T-cell (primary cell): ENCODE data around the gene NDUFS4. TPM values are rescaled to one million over a fixed set of nuclear protein-coding genes. Genes with fewer than 3 reads are reported as not detected.
"Not testable (repeated sequence)": the region's sequence is repeated elsewhere in the genome, so short reads cannot be mapped to it uniquely, and the experiment has no call there.

Source experiments
- ATAC-seq, 4 experiments: fragments of 200-7000 bp in 3 of 4; fragments of 150-1000 bp in 1 of 4; cut with Tn5 transposase; replicated peaks in 1 of 4; 1 replicate in 3 of 4; 2 replicates in 1 of 4; pipeline ENCODE4 v1.10.0; 2021; ENCODE audit warnings: moderate library complexity in 3 of 4, mild to moderate bottlenecking in 2 of 4, moderate number of reproducible peaks in 1 of 4
- CTCF ChIA-PET, 2 donors: fragments of 300-600 bp; sonication (Branson Sonifier 250); formaldehyde crosslinking; loops; one replicate each; lab custom pipeline; 2022; ENCODE audit warnings: antibody characterized with exemption in 2 of 2; lab: Charles Lee
- POLR2A ChIA-PET, 2 donors: fragments of 300-600 bp; sonication (Branson Sonifier 250); formaldehyde crosslinking; loops; one replicate each; lab custom pipeline; 2022; ENCODE audit warnings: antibody characterized with exemption in 2 of 2; lab: Charles Lee
- DNase-seq, 35 experiments: peaks; one replicate each; pipeline versions ENCODE4 v3.0.0 to v3.0.0-alpha.2; 2013 to 2023
- H3K27ac ChIP-seq: one replicate; pipeline ENCODE4 v1.5.1; 2013; ENCODE audit warnings: low read length
- H3K27me3 ChIP-seq, 2 experiments: replicated peaks in 1 of 2; 1 replicate in 1 of 2; 2 replicates in 1 of 2; pipeline versions ENCODE4 v1.6.1 to v1.7.0; 2013; ENCODE audit warnings: low read length in 1 of 2, mixed read lengths in 1 of 2; ENCODE audit not compliant: control insufficient read depth in 2 of 2, insufficient read depth in 2 of 2; ENCODE audit errors: extremely low read depth in 1 of 2
- H3K36me3 ChIP-seq, 2 donors: 1 replicate in 1 of 2; 2 replicates in 1 of 2; pipeline versions ENCODE4 v1.6.1 to v1.7.0; 2013; ENCODE audit warnings: low read length in 1 of 2; ENCODE audit not compliant: control insufficient read depth in 2 of 2, insufficient read depth in 1 of 2; ENCODE audit errors: extremely low read depth in 1 of 2
- H3K4me1 ChIP-seq, 2 experiments: 1 replicate in 1 of 2; 2 replicates in 1 of 2; pipeline versions ENCODE4 v1.6.1 to v1.7.0; 2013; ENCODE audit warnings: low read length in 2 of 2, mixed read lengths in 1 of 2; ENCODE audit not compliant: insufficient read depth in 2 of 2, control insufficient read depth in 1 of 2; ENCODE audit errors: extremely low read depth in 1 of 2
- H3K4me3 ChIP-seq, 2 donors: 1 replicate in 1 of 2; 2 replicates in 1 of 2; pipeline versions ENCODE4 v1.5.1 to v1.7.0; 2013; ENCODE audit warnings: mild to moderate bottlenecking in 2 of 2, low read length in 1 of 2, moderate library complexity in 1 of 2; ENCODE audit not compliant: control insufficient read depth in 1 of 2; ENCODE audit errors: extremely low read depth in 1 of 2
- H3K9me3 ChIP-seq: 2 replicates; pipeline ENCODE4 v1.7.0; 2013
- H3K27ac Mint-ChIP-seq, 2 donors: one replicate each; pipeline ENCODE4 v1.8.0; 2020 to 2021; ENCODE audit warnings: mild to moderate bottlenecking in 2 of 2, mixed read lengths in 2 of 2
- H3K27me3 Mint-ChIP-seq, 2 donors: one replicate each; pipeline ENCODE4 v1.8.0; 2021 to 2022; ENCODE audit warnings: mixed read lengths in 2 of 2
- H3K36me3 Mint-ChIP-seq: one replicate; pipeline ENCODE4 v1.8.0; 2021; ENCODE audit warnings: mixed read lengths
- H3K4me1 Mint-ChIP-seq, 3 donors: one replicate each; pipeline ENCODE4 v1.8.0; 2020 to 2022; ENCODE audit warnings: mixed read lengths in 3 of 3, mild to moderate bottlenecking in 1 of 3
- H3K4me3 Mint-ChIP-seq, 3 donors: one replicate each; pipeline ENCODE4 v1.8.0; 2020 to 2022; ENCODE audit warnings: mild to moderate bottlenecking in 3 of 3, mixed read lengths in 3 of 3, moderate library complexity in 3 of 3
- H3K9me3 Mint-ChIP-seq, 3 donors: one replicate each; pipeline ENCODE4 v1.8.0; 2020 to 2022; ENCODE audit warnings: mixed read lengths in 3 of 3
- WGBS: methylation state at CpG from one replicate; pipeline ENCODE4 v1.1.5; 2013; ENCODE audit warnings: missing lambda C conversion rate; ENCODE audit not compliant: insufficient coverage; 5-methylcytosine and 5-hydroxymethylcytosine counted together
- total RNA-seq, 35 experiments: library from RNA in 6 of 35; stranded (reverse) in 6 of 35; fragments of 120-200 nt in 1 of 35; gene quantifications; one replicate each; pipeline versions ENCODE4 v1.2.1 to v1.2.4 and lab custom pipeline; 2013 to 2026

Gene NDUFS4
- total RNA-seq, 5 donors from 2014 or later (not counting 1 experiment from before 2014, with no cell fraction given), result 22.2 to 29.5 (median 25.0) TPM

- DNase-seq, result no peak
- H3K27me3 ChIP-seq, result no peaks in the 10 kb centered on the region
- H3K36me3 ChIP-seq, result peaks cover 4% of the 10 kb centered on the region in 2 donors
- Mint-ChIP-seq H3K4me3 (no peak overlapping the region), H3K36me3 (peaks cover 46% of the 10 kb centered on the region), H3K27me3 (no peaks in the 10 kb centered on the region), H3K27ac (no peak overlapping the region), H3K9me3 (no peaks in the 10 kb centered on the region), H3K4me1 (peaks cover 2 to 9% (median 5%) of the 10 kb centered on the region in 3 donors)
- POLR2A ChIA-PET, result no interaction called here
- no peak overlapping the region for H3K27ac ChIP-seq
- CTCF ChIA-PET, result interaction anchor here in 1 of 2 donors (0.6 kb wide), 1 partner anchor 402 kb away, joined by 3 read pairs; no protein-coding TSS in a partner anchor
- ATAC-seq, result no peak
- WGBS, result no CpG with 5 or more reads among the region's 3 CpGs
- H3K4me1 ChIP-seq, result no peaks in the 10 kb centered on the region
- no peak overlapping the region for H3K4me3 ChIP-seq
- H3K9me3 ChIP-seq, result no peaks in the 10 kb centered on the region
These were observed 81.6 kb downstream of the NDUFS4 start for GRCh38 chr5:53642061-53642460.

DNA sequence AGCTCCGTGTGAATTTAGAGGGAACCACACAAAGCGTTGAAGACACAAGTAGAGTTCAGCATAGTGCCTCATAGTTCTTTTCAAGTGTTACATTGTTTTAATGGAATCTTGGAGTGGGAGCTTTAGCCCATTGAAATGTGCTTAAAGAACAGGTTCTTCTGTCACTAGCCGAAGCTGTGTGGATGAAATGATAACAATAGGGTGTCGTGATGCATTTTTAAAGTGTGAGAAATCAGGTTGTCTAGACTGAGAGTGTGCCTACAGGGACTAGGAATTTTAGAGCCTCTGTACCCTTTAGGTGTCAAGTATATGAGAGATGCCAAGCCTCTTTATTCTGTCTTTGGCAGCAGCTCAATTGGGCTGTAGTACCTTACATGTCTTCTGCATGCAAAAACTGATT, 83.0 kb downstream of the NDUFS4 start:
- peaks cover 50% of the 10 kb centered on the region for H3K36me3 Mint-ChIP-seq
- WGBS, result 100% methylated on average over 4 of the region's 4 CpGs
- ChIA-PET CTCF (interaction anchor here in 1 of 2 donors (0.5 kb wide), 1 partner anchor 1702 kb away, joined by 5 read pairs; no protein-coding TSS in a partner anchor), POLR2A (no interaction called here)
- no peaks in the 10 kb centered on the region for H3K4me1 ChIP-seq
- H3K27ac ChIP-seq, result no peak overlapping the region
- peaks cover 4 to 14% of the 10 kb centered on the region in 2 donors for H3K36me3 ChIP-seq
- H3K27me3 ChIP-seq, result no peaks in the 10 kb centered on the region
- peaks cover 0 to 4% (median 0%) of the 10 kb centered on the region in 3 donors for H3K9me3 Mint-ChIP-seq
- H3K9me3 ChIP-seq, result no peaks in the 10 kb centered on the region
- H3K4me3 Mint-ChIP-seq, result no peak overlapping the region
- H3K27me3 Mint-ChIP-seq, result no peaks in the 10 kb centered on the region
- ATAC-seq (no peak), DNase-seq (no peak)
- H3K27ac Mint-ChIP-seq, result no peak overlapping the region
- H3K4me1 Mint-ChIP-seq, result peaks cover 2 to 9% (median 5%) of the 10 kb centered on the region in 3 donors
- no peak overlapping the region for H3K4me3 ChIP-seq

- Histone ChIP-seq H3K4me3 (no peak overlapping the region), H3K27me3 (no peaks in the 10 kb centered on the region), H3K9me3 (no peaks in the 10 kb centered on the region), H3K27ac (no peak overlapping the region), H3K4me1 (no peaks in the 10 kb centered on the region), H3K36me3 (peaks cover 4 to 23% of the 10 kb centered on the region in 2 donors)
- Mint-ChIP-seq H3K27me3 (no peaks in the 10 kb centered on the region), H3K27ac (no peak overlapping the region), H3K36me3 (peaks cover 56% of the 10 kb centered on the region), H3K4me3 (no peak overlapping the region), H3K9me3 (peaks cover 4 to 11% (median 9%) of the 10 kb centered on the region in 3 donors), H3K4me1 (peaks cover 2 to 9% (median 4%) of the 10 kb centered on the region in 3 donors)
- CTCF ChIA-PET, result no interaction called here
- WGBS, result no CpG with 5 or more reads among the region's 2 CpGs
- POLR2A ChIA-PET, result no interaction called here
- no peak for DNase-seq
- ATAC-seq, result no peak
These were observed 84.6 kb downstream of the NDUFS4 start for GRCh38 chr5:53645078-53645477.

GRCh38 chr5:53649352-53649751, 88.9 kb downstream of the NDUFS4 start:
- Histone ChIP-seq H3K27me3 (no peaks in the 10 kb centered on the region), H3K4me3 (no peak overlapping the region), H3K9me3 (no peaks in the 10 kb centered on the region), H3K36me3 (peaks cover 0 to 23% of the 10 kb centered on the region in 2 donors), H3K4me1 (no peaks in the 10 kb centered on the region), H3K27ac (no peak overlapping the region)
- Mint-ChIP-seq H3K9me3 (peaks cover 4 to 11% (median 9%) of the 10 kb centered on the region in 3 donors), H3K4me1 (peaks cover 0 to 12% (median 5%) of the 10 kb centered on the region in 3 donors), H3K36me3 (peaks cover 54% of the 10 kb centered on the region), H3K4me3 (no peak overlapping the region), H3K27ac (no peak overlapping the region), H3K27me3 (no peaks in the 10 kb centered on the region)
- CTCF ChIA-PET, result no interaction called here
- POLR2A ChIA-PET, result no interaction called here
- DNase-seq, result no peak
- WGBS, result no CpG with 5 or more reads among the region's 2 CpGs
- no peak for ATAC-seq

DNA sequence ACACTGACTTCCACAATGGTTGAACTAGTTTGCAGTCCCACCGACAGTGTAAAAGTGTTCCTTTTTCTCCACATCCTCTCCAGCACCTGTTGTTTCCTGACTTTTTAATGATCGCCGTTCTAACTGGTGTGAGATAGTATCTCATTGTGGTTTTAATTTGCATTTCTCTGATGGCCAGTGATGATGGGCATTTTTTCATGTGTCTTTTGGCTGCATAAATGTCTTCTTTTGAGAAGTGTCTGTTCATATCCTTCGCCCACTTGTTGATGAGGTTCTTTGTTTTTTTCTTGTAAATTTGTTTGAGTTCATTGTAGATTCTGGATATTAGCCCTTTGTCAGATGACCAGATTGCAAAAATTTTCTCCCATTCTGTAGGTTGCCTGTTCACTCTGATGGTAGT, 100.1 kb downstream of the NDUFS4 start:
- H3K4me3 ChIP-seq, H3K9me3 ChIP-seq, ATAC-seq, DNase-seq, H3K4me1 ChIP-seq, H3K27ac Mint-ChIP-seq, H3K27me3 Mint-ChIP-seq, POLR2A ChIA-PET, H3K27ac ChIP-seq, H3K27me3 ChIP-seq, CTCF ChIA-PET, H3K36me3 ChIP-seq, H3K4me3 Mint-ChIP-seq, H3K4me1 Mint-ChIP-seq: not testable (repeated sequence)
- WGBS, result no CpG with 5 or more reads among the region's 4 CpGs
- H3K36me3 Mint-ChIP-seq, result peaks cover 78% of the 10 kb centered on the region
- peaks cover 6 to 18% (median 16%) of the 10 kb centered on the region in 3 donors for H3K9me3 Mint-ChIP-seq

DNA sequence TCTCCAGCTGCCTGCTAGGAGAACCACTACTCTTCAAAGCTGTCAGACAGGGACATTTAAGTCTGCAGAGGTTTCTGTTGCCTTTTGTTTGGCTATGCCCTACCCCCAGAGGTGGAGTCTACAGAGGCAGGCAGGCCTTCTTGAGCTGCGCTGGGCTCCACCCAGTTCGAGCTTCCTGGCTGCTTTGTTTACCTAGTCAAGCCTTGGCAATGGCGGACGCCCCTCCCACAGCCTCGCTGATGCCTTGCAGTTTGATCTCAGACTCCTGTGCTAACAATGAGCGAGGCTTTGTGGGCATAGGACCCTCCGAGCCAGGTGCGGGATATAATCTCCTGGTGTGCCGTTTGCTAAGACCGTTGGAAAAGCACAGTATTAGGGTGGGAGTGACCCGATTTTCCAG, 104.9 kb downstream of the NDUFS4 start:
- DNase-seq, H3K4me3 ChIP-seq, H3K27me3 ChIP-seq, POLR2A ChIA-PET, H3K27ac Mint-ChIP-seq, H3K4me1 ChIP-seq, H3K27ac ChIP-seq, CTCF ChIA-PET, H3K9me3 ChIP-seq, H3K27me3 Mint-ChIP-seq, ATAC-seq, H3K4me3 Mint-ChIP-seq, H3K36me3 ChIP-seq: not testable (repeated sequence)
- Mint-ChIP-seq H3K36me3 (peaks cover 75% of the 10 kb centered on the region), H3K9me3 (peaks cover 3 to 21% (median 15%) of the 10 kb centered on the region in 3 donors), H3K4me1 (peaks cover 0 to 14% (median 0%) of the 10 kb centered on the region in 3 donors)
- 100% methylated on average over 5 of the region's 11 CpGs for WGBS
